EH (cell line): ENCODE results near the gene C19orf81.
"Not testable (repeated sequence)": the region's sequence is repeated elsewhere in the genome, so short reads cannot be mapped to it uniquely, and the experiment has no call there.

Experiments
- DNase-seq: peaks from one replicate; pipeline ENCODE4 v3.0.0-alpha.2; 2015; ENCODE audit warnings: low read depth

C19orf81 gene

DNA sequence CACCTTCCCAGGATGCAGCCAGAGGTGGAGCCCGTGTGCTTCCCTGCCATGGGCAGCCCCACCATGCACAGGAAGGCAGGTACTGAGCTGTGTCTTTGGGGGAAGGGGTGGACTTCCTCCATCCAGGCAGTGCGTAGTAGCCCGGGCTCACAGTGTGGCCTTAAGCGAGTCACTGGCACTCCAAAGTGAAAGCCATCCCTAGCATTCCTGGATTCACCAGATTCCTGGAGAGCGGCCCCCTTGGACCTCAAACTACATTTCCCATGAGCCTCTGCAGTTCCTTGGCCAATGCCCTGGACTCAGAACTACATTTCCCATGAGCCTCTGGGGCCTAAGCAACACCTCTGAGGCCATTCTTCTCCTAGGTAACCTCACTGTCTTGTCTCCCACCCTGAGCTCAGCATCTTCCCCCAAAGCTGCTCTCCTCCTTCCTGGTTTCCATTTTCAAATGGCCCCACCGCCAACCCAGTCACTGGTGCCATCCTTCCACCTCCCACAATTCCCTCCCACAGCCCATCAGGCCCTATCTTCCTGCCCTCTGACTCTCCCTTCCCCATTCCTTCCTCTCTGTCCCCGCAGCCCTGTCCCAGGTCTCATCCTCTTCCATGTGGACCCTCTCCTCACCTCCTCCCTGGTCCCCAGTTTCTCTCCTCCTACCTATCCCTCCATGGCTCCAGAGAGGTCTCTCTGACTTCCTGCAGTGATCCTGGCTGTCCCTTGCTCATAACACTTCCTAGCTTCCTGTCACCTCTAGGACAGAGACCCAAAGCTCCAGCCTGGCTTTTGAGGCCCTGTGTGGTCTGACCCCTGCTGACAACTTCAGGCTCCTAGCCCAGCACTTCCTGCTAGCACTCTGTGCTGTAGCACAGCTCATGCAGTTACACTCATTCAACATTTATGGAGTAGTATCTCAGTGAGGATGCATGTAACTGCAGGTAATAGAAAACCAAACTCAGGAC lies at the start of gene C19orf81:
Gene C19orf81, plus strand, starts transcription at position 13 of the 959 bp plus-strand sequence. Its CDS starts 0 bp downstream, at position 13.
- peak; percentile 49 for DNase-seq

DNA sequence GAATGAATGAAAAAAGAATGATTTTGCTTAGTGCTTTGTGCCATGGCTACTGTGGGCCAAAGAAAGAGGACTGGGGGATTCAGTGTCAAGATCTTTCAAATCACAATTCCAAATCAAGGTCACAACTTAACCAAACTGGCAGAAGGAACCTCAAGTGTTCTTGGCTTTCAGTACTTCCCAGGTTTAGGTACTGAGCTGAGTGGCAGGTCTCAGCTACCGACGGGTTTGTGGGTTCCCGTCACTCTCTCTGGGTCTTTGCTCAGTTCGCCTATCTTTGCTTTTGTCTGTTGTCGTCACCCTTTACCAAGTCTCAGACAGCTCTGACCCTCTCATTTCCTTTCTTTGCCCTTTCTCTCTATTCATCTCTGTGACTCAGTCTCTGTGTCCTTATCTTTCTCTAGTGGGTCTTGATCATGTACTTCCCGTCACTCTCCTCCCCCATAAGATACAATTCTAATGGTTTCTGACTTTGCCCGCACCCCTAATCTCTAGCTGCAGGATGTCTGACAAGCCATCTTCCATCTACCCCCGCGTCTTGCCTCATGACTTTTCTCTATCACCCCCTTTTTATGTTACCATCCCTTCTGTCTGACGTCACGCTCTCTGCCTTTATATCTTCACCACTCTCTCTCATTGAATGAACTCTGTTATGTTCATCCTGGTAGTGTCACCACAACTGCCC lies 47.7 kb upstream of the C19orf81 start:
- DNase-seq: no peak

DNA sequence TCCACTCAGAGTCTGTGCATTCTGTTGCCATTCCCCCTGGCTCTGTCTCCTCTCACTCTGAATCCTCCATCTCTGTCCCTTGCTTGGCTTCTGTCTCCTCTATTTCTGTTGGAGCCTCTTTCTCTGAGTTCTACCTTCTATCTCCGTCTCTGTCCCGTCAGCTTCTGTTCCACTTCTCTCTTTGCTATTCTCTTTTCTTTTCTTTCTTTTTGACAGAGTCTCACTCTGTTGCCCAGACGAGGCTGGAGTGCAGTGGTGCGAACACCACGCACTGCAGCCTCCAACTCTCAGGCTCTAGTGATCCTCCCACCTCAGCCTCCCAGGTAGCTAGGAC lies 47.2 kb upstream of the C19orf81 start:
- DNase-seq: no peak

DNA sequence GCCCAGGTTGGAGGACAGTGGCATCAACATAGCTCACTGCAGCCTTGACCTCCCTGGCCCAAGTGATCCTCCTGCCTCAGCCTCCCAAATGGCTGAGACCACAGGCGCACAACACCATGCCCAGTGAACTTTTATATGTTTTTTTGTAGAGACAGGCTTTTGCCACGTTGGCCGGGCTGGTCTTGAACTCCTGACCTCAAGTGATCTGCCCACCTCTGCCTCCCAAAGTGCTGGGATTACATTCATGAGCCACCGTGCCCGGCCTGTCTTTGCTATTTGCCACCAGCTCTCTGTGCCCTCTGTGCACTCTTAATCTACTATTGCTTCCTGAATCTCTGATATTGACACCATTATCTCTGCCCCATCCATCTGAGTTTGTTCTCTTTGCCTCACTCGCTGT lies 46.7 kb upstream of the C19orf81 start:
- DNase-seq: no peak

DNA sequence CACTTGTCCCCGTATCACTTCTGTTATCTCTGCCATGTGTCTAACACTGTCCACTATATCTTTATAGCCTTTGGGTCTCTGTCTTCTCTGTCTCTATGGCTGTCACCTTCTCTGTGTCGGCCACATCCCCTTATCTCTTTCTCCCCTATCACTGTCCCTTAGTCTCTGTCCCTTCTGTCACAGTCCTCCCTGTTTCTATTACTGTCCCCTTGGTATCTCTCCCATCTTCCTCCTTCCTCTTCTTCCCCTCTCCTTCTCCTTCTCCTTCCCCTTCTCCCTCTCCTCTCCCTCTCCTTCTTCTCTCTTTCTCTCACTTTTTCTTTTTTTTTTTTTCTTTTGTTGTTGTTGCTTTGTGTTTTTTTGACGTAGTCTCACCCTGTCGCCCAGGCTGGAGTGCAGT lies 46.3 kb upstream of the C19orf81 start:
- DNase-seq: no peak

DNA sequence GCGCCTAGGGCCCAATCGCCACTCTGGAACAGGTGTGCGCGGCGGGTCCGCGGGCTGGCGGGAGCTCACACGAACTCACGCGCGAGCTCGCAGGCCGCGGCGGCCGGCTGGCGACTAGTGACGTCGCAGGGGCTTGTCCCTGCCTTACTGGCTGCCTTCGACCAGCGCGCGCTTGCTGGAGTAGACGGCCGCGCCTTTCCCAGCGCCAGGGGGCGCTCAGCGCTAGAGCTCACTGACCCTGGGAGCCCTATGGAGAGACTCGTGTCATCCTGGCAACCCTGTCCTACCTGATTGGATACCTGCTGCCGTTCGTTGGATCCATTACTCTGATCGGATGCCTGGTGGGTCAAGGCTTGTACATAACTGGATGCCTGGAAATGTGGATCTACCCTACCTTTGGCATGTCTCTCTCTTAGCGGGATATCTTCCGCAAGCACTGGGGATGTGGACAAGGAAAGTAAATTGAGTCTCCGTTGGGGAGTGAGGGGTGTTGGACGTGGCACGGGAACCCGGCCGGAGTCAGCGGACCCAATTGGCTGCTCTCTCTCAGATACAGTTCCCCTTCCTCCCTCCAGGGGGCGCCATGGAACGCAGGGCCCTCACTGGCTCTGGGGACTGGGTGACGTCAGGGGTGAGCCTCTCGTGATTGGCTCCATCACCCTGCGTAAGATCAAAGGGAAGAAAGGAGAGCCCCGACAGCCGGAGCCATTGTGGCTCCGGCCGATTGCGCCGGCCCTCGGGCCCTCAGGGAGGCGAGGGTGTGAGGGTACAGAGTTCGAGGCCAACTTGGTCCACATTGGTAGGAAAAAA lies 44.8 kb upstream of the C19orf81 start:
- not testable (repeated sequence) for DNase-seq

DNA sequence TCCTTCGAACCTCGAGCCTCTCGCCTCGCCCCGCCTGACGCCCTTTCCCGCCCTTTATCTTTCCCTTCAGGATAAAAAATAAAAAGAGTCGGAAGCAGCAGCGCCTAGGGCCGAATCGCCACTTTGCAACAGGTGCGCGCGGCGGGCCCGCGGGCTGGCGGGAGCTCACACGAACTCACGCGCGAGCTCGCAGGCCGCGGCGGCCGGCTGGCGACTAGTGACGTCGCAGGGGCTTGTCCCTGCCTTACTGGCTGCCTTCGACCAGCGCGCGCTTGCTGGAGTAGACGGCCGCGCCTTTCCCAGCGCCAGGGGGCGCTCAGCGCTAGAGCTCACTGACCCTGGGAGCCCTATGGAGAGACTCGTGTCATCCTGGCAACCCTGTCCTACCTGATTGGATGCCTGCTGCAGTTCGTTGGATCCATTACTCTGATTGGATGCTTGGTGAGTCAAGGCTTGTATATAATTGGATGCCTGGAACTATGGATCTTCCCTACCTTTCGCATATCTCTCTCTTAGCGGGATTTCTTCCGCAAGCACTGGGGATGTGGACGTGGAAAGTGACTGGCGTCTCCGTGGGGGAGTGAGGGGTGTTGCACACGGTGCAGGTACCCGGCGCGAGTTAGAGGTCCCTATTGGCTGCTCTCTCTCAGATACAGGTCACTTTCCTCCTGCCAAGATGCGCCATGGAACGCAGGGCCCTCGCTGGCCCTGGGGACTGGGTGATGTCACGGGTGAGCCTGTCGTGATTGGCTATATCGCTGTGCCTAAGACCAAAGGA lies 43.0 kb upstream of the C19orf81 start:
- not testable (repeated sequence) for DNase-seq

DNA sequence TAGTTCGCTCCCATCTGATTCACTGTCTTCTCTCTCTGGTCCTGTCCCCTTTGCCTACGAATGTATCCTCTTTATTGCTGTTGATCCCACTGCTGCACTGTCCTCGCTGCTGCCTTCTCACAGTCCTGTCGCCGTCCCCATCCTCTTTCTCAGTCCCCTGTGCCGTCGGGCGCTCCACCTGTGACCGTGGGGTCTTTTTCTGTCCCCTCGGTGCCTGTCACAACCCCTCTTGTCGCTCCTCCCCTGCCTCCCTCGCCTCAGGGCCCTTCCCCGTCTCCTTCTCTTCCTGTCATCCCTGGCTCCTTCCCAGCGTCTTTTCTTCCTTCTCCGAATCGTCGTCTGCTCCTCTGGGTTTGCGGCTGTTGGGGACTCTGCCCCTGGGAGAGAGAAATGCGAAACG lies 41.9 kb upstream of the C19orf81 start:
- DNase-seq: no peak

DNA sequence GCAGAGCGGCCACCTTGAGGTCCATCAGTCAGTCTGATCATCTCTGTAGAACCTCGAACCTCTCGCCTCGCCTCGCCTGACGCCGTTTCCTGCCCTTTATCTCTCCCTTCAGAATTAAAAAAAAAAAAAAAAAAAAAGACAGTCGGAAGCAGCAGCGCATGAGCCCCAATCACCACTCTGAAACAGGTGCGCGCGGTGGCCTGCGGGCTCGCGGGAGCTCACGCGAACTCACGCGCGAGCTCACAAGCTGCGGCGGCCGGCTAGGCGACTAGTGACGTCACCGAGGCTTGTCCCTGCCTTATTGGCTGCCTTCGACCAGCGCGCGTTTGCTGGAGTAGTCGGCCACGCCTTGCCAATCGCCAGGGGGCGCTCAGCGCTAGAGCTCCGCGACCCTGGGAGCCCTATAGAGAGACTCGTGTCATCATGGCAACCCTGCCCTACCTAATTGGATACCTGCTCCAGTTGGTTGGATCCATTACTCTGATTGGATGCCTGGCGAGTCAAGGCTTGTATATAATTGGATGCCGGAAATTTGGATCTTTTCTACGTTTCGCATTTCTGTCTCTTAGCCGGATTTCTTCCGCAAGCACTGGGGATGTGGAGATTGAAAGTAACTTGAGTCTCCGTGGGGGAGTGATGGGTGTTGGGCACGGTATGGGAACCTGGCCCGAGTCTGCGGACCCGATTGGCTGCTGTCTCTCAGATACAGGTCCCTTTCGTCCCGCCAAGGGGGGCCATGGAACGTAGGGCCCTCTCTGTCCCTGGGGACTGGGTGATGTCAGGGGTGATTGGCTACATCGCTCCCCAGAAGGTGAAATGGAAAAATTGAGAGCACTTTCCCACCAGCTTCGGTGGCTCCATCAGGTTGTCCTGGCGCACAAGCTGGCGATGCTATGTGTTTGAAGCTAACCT lies 41.1 kb upstream of the C19orf81 start:
- peak; percentile 52 for DNase-seq

DNA sequence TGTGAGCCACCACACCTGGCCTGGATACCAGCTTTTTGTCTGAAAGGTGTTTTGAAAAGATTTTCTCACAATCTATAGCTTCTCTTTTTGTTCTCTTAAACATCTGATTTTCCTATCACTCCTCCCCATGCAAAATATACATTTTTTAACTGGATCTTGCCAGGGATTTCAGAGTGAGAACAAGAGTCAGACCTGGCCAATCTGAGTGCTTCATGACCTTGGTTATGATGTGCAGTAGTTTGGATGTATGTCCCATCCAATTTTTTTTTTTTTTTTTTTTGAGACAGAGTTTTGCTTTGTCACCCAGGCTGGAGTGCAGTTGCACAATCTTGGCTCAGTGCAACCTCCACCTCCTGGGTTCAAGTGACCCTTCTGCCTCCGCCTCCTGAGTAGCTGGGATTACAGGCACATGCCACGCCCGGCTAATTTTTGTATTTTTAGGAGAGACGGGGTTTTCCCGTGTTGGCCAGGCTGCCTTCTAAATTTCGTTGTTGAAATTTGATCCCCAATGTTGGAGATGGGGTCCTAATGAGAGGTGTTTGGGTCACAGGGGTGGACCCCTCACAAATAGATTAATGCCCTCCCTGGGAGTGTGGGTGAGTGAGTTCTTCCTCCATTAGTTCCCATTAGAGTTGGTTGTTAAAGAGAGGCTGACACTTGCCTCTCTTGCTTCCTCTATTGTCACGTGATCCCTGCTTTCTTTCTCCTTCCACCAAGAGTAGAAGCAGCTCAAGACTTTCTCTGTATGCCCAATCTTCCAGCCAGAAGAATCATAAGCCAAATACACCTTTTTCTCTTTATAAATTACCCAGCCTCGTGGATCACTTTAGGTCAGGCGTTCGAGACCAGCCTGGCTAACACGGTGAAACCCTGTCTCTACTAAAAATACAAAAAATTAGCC lies 36.5 kb upstream of the C19orf81 start:
- not testable (repeated sequence) for DNase-seq

DNA sequence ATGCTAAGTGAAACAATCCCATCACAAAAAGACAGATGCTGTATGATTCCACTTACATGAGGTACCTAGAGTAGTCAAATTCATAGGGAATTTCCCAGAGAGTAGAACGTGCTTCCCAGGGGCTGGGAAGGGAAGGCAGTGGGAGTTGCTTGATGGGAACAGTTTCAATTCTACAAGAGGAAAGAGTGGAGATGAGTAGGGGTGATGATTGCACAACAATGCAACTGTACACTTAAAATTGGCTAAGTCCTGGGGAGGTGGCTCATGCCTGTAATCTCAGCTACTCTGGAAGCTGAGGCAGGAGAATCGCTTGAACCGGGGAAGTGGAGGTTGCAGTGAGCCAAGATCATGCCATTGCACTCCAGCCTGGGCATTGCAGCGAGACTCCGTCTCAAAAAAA lies 30.9 kb upstream of the C19orf81 start:
- not testable (repeated sequence) for DNase-seq

DNA sequence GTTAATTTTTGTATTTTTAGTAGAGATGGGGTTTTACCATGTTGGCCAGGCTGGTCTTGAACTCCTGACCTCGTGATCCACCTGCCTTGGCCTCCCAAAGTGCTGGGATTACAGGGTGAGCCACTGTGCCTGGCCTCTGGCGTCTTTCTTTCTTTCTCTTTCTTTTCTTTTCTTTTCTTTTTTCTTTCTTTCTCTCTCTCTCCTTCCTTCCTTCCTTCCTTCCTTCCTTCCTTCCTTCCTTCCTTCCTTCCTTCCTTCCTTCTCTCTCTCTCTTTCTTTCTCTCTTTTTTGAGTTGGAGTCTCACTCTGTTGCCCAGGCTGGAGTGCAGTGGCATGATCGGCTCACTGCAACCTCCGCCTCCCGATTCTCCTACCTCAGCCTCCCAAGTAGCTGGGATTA lies 30.1 kb upstream of the C19orf81 start:
- DNase-seq: not testable (repeated sequence)

DNA sequence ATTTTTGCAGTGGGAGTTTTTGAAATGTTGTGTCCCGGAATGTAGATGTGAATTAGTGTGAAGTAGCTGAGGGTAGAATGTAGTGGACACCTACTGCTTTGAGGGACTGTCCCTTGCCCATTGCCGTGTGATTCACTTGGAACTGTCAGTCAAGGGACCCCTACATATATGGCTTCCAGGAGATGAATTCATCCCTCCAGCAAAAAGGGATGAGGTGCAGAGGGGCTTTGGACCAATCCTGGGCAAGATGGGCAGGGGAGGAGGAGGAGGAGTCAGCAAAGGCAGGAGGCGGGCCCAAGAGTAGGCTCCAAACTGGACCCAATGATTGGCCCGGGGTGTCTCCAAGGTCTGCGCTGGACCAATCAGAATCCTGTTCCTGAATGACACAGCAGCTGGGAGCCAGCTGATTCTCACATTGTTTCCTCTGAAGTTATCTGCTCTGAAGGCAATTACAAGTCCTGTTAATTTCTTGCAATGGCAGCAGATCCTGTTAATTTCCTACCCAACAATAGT lies 28.8 kb upstream of the C19orf81 start:
- DNase-seq: not testable (repeated sequence)

DNA sequence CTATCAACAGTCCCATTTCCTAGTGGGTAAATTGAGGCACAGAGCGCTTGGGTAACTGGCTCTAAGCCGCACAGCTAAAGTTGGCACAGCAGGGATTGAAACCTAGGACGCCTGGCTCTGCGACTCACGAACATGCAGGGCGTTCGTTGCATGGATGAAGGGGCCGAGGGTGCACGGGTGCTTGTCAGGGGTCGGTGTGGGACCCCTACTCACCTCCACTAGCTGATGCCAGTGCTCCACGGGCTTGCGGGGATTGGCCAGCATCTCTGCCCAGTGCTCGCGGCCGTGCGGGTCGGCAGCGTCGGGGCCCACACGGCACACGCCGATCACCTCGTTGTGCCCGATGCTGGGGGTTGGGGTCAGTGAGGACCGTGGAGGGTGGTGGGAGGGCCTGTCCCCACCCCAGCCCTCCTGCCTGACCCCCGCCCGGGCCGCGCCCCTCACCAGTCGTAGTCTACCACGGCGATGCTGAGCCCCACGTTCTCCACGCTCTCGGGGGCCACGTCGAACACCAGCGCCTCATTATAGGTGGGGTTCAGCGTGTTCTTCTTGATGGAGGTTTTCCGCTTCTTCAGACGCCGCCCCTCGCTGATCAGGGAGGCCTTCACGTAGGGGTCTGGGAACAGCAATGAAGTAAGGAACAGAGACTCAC lies 24.2 kb upstream of the C19orf81 start:
- no peak for DNase-seq

DNA sequence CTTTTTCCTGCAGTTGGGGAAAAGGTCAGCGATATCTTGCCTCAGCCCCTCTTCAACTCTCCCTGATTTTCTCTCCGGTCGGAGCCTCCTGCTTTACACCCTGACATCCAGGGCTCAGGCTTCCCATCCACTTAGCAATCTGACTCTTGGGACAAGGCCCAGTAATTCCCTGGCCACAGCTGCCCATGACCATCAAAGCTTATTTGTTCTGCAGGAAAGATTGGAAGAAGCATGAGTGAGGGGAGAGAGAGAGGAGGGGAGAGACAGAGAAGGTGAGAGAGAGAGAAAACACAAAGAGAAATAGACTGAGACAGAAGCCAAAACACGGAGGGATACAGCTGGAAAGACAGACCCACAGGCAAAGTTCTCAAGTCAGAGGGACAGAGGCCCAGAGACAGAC lies 23.2 kb upstream of the C19orf81 start:
- no peak for DNase-seq

DNA sequence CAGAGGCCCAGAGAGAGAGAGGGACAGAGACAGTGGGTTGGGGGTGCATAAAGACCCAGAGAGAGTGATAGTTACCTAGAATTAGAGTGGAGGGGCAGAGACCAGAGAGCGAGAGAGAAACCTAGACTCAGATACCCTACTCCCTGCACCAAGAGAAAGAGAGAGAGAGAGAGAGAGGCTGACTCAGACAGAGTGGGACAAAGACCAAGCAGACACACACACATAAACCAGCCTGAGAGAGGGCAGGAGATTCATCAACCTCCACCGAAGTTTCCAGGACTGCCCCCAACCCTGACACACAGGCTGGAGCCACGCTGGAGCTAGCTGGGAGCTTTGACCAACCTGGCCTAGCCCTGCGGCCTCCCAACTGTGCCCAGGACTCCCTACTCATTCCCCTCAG lies 22.4 kb upstream of the C19orf81 start:
- DNase-seq: no peak

DNA sequence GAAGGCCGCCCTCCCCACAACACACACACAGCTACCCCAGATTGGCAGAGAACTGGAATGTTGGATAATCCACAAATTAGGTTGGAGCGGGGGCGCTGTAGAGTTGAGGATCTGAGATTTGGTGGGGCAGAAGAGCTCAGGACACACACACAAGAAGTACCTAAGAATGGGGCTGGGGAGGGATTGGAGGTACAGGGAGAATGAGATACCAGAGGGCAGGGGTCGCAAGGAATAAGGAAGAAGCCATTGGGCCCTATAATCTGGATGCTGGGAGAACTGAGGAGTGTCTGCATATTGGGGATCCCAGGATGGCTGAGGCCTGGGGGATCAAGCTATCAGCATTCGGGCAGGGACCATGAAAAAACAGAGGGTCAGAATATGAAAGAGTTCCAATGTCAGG lies 21.1 kb upstream of the C19orf81 start:
- DNase-seq: no peak

DNA sequence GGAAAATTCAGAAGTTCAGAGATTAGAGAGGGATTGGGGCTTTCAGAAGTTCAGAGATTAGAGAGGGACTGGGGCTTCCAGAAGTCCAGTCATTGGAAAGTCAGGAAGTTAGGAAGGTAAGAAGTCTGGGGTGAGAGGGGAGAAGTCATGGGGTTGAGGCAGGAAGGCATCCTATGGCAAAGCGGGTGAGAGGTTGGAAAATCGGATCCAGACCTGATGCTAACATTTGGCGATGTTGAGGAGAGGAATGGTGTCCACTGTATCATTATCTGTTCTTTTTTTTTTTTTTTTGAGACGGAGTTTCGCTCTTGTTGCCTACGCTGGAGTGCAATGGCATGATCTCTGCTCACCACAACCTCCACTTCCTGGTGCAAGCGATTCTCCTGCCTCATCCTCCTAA lies 20.7 kb upstream of the C19orf81 start:
- DNase-seq: no peak

DNA sequence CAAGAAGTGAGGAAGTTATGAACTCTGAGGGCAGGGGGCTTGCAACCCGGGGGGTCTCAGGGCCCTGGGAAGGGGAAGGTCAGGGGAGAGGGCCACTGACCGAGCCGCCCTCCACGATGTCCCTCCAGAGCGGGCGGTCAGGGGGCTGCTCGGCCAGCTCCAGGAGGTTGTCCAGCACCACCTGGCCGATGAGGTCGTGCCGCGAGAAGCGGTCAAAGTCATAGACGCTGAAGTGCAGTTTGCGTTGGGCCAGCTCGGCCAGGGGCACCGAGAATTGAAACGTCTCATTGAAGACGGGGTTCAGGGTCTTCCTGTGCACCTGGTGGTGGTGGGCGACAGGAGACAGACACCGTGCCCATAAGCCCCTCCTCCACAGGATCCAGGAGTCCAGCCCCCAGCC lies 20.1 kb upstream of the C19orf81 start:
- DNase-seq: no peak
